ES-I3 (cell line): ENCODE data around the gene TNFSF13.

ENCODE experiments used
- H3K36me3 ChIP-seq: 2 replicates; pipeline ENCODE4 v1.6.1; 2013; ENCODE audit warnings: mild to moderate bottlenecking, low read length, control low read depth, moderate library complexity; ENCODE audit not compliant: insufficient read depth
- H3K4me1 ChIP-seq: 2 replicates; pipeline ENCODE4 v1.6.1; 2013; ENCODE audit warnings: mild to moderate bottlenecking, control low read depth, low read length; ENCODE audit not compliant: insufficient read depth
- H3K9ac ChIP-seq: 2 replicates; pipeline ENCODE4 v1.6.1; 2013; ENCODE audit warnings: low read depth, mild to moderate bottlenecking, low read length, moderate library complexity
- H3K9me3 ChIP-seq: 2 replicates; pipeline ENCODE4 v1.6.1; 2013; ENCODE audit warnings: mild to moderate bottlenecking, low read length, moderate library complexity; ENCODE audit not compliant: control insufficient read depth, insufficient read depth

TNFSF13 gene

DNA sequence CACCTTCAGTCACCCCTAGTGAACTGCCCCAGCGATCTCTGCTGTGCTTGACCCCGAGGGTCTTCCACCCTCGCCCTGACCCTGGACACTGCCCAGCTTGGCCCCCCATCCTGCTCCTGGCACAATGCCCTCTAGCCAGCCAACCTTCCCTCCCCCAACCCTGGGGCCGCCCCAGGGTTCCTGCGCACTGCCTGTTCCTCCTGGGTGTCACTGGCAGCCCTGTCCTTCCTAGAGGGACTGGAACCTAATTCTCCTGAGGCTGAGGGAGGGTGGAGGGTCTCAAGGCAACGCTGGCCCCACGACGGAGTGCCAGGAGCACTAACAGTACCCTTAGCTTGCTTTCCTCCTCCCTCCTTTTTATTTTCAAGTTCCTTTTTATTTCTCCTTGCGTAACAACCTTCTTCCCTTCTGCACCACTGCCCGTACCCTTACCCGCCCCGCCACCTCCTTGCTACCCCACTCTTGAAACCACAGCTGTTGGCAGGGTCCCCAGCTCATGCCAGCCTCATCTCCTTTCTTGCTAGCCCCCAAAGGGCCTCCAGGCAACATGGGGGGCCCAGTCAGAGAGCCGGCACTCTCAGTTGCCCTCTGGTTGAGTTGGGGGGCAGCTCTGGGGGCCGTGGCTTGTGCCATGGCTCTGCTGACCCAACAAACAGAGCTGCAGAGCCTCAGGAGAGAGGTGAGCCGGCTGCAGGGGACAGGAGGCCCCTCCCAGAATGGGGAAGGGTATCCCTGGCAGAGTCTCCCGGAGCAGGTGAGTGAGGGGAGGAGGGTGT, at the start of gene TNFSF13:
Gene TNFSF13, plus strand, starts transcription at position 207 of the 776 bp plus-strand sequence. Its CDS starts 290 bp downstream, at position 497.
- Histone ChIP-seq H3K4me1 (peaks cover 17% of the 10 kb centered on the region), H3K9me3 (no peaks in the 10 kb centered on the region), H3K9ac (peak within 1 kb of the TSS; percentile 39), H3K36me3 (peaks cover 1% of the 10 kb centered on the region)

DNA sequence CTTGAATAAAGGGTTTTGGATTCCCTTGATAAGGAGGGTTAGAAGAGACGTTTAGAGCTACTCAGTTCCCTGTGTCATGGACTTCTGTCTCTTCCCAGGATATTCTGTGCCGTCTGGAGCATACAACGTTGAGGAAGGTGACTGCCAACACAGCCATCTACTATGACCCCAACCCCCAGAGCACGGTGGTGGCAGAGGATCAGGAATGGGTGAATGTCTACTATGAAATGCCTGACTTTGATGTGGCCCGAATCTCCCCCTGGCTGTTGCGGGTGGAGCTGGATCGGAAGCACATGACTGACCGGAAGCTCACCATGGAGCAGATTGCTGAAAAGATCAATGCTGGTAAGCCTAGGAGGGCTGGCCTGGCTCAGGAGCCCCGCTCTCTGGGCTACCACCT, 49.7 kb upstream of the TNFSF13 start:
- H3K36me3 ChIP-seq: peaks cover 32% of the 10 kb centered on the region

GRCh38 chr17:7509937-7510336, 48.6 kb upstream of the TNFSF13 start:
- peaks cover 27% of the 10 kb centered on the region for H3K36me3 ChIP-seq
- no peaks in the 10 kb centered on the region for H3K9me3 ChIP-seq
- no peaks in the 10 kb centered on the region for H3K4me1 ChIP-seq
- no peak overlapping the region for H3K9ac ChIP-seq

More for the DNA sequence above, 49.7 kb upstream of the TNFSF13 start:
- H3K9me3 ChIP-seq: no peaks in the 10 kb centered on the region
- H3K9ac ChIP-seq: no peak overlapping the region
- H3K4me1 ChIP-seq: no peaks in the 10 kb centered on the region

DNA sequence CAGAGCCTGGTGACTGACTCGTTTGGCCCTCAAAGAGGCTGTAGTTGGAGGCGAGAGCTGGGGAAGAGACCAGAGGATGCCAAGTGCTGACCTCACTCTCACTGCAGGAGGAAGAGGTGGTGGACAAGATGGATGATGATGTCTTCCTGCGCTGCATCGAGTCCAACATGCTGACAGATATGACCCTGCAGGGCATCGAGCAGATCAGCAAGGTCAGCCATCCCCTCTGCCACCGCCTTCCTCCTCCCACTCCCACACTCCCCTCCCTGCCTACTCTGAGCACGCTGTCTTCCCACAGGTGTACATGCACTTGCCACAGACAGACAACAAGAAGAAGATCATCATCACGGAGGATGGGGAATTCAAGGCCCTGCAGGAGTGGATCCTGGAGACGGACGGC, 47.4 kb upstream of the TNFSF13 start:
- Histone ChIP-seq H3K9me3 (no peaks in the 10 kb centered on the region), H3K9ac (no peak overlapping the region), H3K4me1 (no peaks in the 10 kb centered on the region), H3K36me3 (peaks cover 25% of the 10 kb centered on the region)

GRCh38 chr17:7512105-7512504, 46.4 kb upstream of the TNFSF13 start:
- Histone ChIP-seq H3K9ac (no peak overlapping the region), H3K9me3 (no peaks in the 10 kb centered on the region), H3K36me3 (peaks cover 17% of the 10 kb centered on the region), H3K4me1 (no peaks in the 10 kb centered on the region)

GRCh38 chr17:7512824-7513540, 45.6 kb upstream of the TNFSF13 start:
- Histone ChIP-seq H3K36me3 (peaks cover 15% of the 10 kb centered on the region), H3K4me1 (no peaks in the 10 kb centered on the region), H3K9me3 (no peaks in the 10 kb centered on the region), H3K9ac (no peak overlapping the region)

GRCh38 chr17:7513850-7514419, 44.6 kb upstream of the TNFSF13 start:
- Histone ChIP-seq H3K9me3 (no peaks in the 10 kb centered on the region), H3K4me1 (no peaks in the 10 kb centered on the region), H3K36me3 (peaks cover 12% of the 10 kb centered on the region), H3K9ac (no peak overlapping the region)

- Histone ChIP-seq H3K9ac (no peak overlapping the region), H3K36me3 (peaks cover 8% of the 10 kb centered on the region; the same call in 1 of the 2 replicates), H3K4me1 (no peaks in the 10 kb centered on the region), H3K9me3 (no peaks in the 10 kb centered on the region)
These were observed 42.5 kb upstream of the TNFSF13 start for GRCh38 chr17:7515911-7516610.

- Histone ChIP-seq H3K4me1 (no peaks in the 10 kb centered on the region), H3K9ac (no peak overlapping the region), H3K36me3 (no peaks in the 10 kb centered on the region), H3K9me3 (no peaks in the 10 kb centered on the region; the same call in 1 of the 2 replicates)
These were observed 35.5 kb upstream of the TNFSF13 start for GRCh38 chr17:7523033-7523432.

- peaks cover 5% of the 10 kb centered on the region for H3K9me3 ChIP-seq
- H3K36me3 ChIP-seq: no peaks in the 10 kb centered on the region
- H3K9ac ChIP-seq: no peak overlapping the region
- H3K4me1 ChIP-seq: no peaks in the 10 kb centered on the region
These were observed 29.7 kb upstream of the TNFSF13 start for GRCh38 chr17:7528842-7529241.

DNA sequence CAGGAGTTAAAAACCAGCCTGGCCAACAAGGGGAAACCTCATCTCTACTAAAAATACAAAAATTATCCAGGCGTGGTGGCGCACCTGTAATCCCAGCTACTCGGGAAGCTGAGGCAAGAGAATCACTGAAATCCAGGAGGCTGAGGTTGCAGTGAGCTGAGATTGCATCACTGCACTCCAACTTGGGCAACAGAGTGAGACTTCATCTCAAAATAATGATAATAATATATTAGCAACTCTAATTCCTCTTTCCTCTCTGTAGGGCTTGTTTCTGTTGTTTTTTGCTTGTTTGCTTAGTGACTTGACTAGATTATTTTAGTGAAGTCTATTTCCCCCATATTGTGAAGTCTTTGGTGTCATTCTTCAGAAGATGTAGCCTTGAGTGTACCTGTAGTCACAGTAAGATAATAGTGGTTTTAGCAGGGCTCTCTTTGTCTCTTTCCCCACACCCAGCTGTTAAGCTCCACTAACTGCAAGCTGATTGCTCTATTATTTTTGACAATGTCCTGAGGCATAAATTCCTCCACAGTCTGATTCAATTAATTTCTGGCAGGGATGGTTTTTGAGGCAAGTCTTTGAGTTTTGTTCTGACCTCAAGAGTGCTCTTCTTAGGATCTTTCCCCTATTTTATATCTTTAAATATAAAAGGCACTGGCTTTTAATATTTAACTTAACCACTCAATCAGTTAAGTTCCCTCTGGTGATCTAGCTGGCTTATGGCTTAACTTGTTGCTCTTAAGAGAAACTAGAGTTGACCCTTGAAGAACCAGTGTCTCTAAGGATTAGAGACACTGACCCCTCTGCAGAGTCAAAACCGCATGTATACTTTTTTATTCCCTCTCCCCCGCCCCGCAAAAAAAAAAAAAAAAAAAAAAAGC, 28.3 kb upstream of the TNFSF13 start:
- Histone ChIP-seq H3K4me1 (no peaks in the 10 kb centered on the region), H3K36me3 (no peaks in the 10 kb centered on the region), H3K9me3 (peaks cover 5% of the 10 kb centered on the region), H3K9ac (no peak overlapping the region)

- H3K36me3 ChIP-seq: no peaks in the 10 kb centered on the region
- no peak overlapping the region for H3K9ac ChIP-seq
- no peaks in the 10 kb centered on the region for H3K4me1 ChIP-seq
- no peaks in the 10 kb centered on the region for H3K9me3 ChIP-seq
These were observed 20.5 kb upstream of the TNFSF13 start for GRCh38 chr17:7538050-7538449.

DNA sequence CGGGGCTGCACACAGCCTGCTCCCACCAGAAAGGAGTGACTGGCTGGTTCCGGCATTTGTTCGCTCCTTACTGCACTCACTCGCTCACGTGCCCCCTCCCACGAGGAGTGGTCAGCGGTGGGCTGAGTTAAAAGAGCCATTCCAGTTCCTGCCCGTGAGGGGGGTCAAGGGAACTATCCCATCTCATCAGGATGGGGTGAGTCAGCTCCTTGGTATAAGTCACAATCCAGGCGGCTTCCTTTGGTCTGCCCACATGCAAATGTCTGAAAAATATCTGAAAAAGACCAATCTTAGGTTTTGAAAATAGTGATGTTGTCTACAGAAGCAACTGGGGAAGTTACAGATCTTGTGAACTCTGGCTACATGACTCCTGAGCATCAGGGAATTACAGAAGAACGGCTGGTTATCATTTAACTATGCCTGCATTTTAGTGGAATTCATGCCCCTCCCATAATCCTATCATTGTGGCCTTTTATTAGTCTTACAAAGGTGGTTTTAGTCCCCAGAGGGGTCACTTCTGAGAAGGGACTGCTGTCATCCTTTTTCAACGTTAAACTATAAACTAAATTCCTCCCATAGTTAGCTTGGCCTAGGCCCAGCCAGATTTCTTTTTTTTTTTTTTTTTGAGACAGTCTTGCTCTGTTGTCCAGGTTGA, 19.5 kb upstream of the TNFSF13 start:
- Histone ChIP-seq H3K9me3 (no peaks in the 10 kb centered on the region), H3K9ac (no peak overlapping the region), H3K36me3 (no peaks in the 10 kb centered on the region), H3K4me1 (no peaks in the 10 kb centered on the region)
